BJ (cell line): ENCODE results near the gene HEXIM2. TPM values are rescaled to one million over a fixed set of nuclear protein-coding genes. Genes with fewer than 3 reads are reported as not detected.

Source experiments
- CTCF ChIA-PET: fragments of 350-600 bp; formaldehyde crosslinking; extraction: SDS; loops from one replicate; lab custom pipeline; 2021; ENCODE audit warnings: antibody characterized with exemption, inconsistent platforms; lab: Yijun Ruan, JAX
- POLR2A ChIA-PET: fragments of 300-600 bp; sonication (Branson Sonifier 250); formaldehyde crosslinking; extraction: SDS; loops from one replicate; lab custom pipeline; 2021; ENCODE audit warnings: antibody characterized with exemption; lab: Charles Lee
- DNase-seq: peaks from one replicate; pipeline ENCODE4 v3.0.0-alpha.2; 2011; ENCODE audit warnings: low read depth
- H3K27me3 ChIP-seq: 2 replicates; pipeline ENCODE4 v1.6.0; 2011; ENCODE audit warnings: low read length; ENCODE audit not compliant: control insufficient read depth, insufficient read depth
- H3K36me3 ChIP-seq: 2 replicates; pipeline ENCODE4 v1.5.1; 2011; ENCODE audit warnings: low read length; ENCODE audit not compliant: control insufficient read depth, insufficient read depth
- H3K4me3 ChIP-seq: 2 replicates; pipeline ENCODE4 v1.5.1; 2011; ENCODE audit warnings: low read depth, mild to moderate bottlenecking, control low read depth, low read length
- polyA plus RNA-seq: library from polyadenylated mRNA; depleted of rRNA; stranded (reverse); fragments of >200 nt; gene quantifications from 2 replicates; pipeline ENCODE4 v1.2.3, GENCODE V29; 2011
- TF ChIP-seq, protein P1 (sequence below): IDR thresholded peaks from 2 replicates; pipeline ENCODE4 v1.5.1; 2011; ENCODE audit warnings: low read depth, mild to moderate bottlenecking, control low read depth, inconsistent platforms, low read length, moderate library complexity; ENCODE audit not compliant: insufficient read depth

The HEXIM2 gene
- polyA plus RNA-seq, 1 experiment: 6.3 TPM

DNA sequence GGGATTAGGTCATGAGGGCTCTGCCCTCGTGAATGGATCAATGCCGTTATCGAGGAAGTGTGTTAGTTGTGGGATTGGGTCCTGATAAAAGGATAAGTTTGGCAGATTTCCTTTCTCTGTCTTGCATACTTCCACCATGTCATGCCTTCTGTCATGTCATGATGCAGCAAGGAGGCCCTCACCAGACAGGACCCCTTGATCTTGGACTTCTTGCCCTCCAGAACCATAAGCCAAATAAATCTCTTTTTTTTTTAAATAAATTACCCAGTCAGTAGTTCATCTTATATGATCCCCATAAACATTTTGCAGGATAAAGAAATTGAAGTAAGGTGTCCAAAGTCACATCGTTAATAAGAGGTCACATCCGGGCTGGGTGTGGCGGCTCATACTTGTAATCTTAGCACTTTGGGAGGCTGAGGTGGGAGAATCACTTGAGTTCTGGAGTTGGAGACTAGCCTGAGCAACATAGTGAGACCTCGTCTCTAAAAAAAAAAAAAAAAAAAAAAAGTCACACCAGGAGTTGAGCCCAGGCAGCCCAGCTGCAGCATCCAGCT is 25.2 kb downstream of the HEXIM2 start:
- POLR2A ChIA-PET: no interaction called here
- DNase-seq: no peak
- no peaks in the 10 kb centered on the region; the same call in 1 of the 2 replicates for H3K27me3 ChIP-seq
- CTCF ChIA-PET: interaction anchor here (1.5 kb wide), 1 partner anchor 52 kb away, joined by 7 read pairs; the partner anchor contains the start of gene ACBD4
- no peak overlapping the region for H3K4me3 ChIP-seq
- TF ChIP-seq, protein P1, sequence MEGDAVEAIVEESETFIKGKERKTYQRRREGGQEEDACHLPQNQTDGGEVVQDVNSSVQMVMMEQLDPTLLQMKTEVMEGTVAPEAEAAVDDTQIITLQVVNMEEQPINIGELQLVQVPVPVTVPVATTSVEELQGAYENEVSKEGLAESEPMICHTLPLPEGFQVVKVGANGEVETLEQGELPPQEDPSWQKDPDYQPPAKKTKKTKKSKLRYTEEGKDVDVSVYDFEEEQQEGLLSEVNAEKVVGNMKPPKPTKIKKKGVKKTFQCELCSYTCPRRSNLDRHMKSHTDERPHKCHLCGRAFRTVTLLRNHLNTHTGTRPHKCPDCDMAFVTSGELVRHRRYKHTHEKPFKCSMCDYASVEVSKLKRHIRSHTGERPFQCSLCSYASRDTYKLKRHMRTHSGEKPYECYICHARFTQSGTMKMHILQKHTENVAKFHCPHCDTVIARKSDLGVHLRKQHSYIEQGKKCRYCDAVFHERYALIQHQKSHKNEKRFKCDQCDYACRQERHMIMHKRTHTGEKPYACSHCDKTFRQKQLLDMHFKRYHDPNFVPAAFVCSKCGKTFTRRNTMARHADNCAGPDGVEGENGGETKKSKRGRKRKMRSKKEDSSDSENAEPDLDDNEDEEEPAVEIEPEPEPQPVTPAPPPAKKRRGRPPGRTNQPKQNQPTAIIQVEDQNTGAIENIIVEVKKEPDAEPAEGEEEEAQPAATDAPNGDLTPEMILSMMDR: no peak
- no peaks in the 10 kb centered on the region for H3K36me3 ChIP-seq

DNA sequence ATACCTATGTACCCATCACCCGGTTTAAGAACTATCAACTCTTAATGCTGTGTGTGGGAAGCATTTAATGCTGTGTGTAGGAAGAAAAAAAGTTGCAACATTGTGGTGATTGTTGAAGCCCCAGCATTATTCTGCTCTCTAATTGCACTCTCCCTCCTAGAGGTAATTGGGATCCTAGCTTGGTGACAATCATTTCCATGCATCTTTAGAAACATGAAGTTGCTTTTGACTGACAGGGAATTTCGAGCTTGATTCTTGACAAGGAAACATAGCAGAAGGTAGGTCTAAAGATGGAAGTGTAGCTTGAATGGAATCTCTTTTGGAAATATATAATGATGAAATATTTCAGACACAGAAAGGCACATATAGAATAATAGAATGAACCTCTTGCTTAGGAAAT is 27.3 kb downstream of the HEXIM2 start:
- DNase-seq: no peak
- Histone ChIP-seq H3K27me3 (no peaks in the 10 kb centered on the region), H3K4me3 (no peak overlapping the region), H3K36me3 (no peaks in the 10 kb centered on the region)
- CTCF ChIA-PET: interaction anchor here (2.4 to 3.0 kb wide), 2 partner anchors 9 to 54 kb away, joined by 13 to 15 read pairs; partner anchors contain the start of gene ACBD4
- POLR2A ChIA-PET: interaction anchor here (0.6 kb wide), 1 partner anchor 16 kb away, joined by 5 read pairs; no protein-coding TSS in a partner anchor
- TF ChIP-seq, protein P1: no peak

DNA sequence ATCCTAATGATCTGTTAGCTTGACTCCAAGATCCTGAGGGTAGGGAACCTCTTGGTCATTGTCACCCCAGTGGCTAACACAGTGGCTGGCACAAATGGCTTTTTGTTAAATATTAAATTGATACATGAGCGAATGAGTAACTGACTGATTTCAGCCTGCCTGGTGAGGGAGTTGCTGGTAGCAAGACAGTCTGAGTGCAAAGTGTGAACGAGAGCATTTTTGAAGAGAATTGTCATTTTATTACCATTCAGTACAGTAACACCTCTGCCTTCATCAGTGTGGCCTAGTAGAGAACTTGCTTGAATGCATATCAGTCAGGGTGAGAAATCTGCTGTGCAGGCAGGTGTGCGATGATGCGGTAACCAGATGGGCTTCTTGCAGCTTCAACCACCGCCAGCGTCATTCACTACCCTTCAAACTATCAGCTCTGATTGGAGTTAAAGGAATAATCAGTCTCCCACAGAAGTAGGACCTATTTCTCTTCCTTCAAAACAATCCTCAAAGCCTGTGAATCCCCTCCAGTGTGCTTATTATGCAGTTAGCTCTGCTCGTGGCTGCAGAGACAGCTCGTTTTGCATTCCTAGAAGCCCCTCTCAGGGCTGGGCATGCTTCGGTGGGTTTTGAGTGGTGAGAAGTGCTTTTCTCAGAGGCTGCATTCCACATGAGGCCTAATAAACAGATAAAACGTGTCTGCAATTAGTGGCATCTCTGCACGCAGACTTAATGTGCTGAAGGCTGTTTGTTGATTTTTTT is 29.0 kb downstream of the HEXIM2 start:
- H3K4me3 ChIP-seq: no peak overlapping the region
- ChIA-PET POLR2A (interaction anchor here (0.5 kb wide), 1 partner anchor 18 kb away, joined by 6 read pairs; no protein-coding TSS in a partner anchor), CTCF (interaction anchor here (0.8 to 3.0 kb wide), 4 partner anchors 11 to 55 kb away, joined by 3 to 15 read pairs (median 6); partner anchors contain the start of gene ACBD4)
- no peak for DNase-seq
- no peaks in the 10 kb centered on the region for H3K27me3 ChIP-seq
- TF ChIP-seq, protein P1: no peak
- H3K36me3 ChIP-seq: no peaks in the 10 kb centered on the region

DNA sequence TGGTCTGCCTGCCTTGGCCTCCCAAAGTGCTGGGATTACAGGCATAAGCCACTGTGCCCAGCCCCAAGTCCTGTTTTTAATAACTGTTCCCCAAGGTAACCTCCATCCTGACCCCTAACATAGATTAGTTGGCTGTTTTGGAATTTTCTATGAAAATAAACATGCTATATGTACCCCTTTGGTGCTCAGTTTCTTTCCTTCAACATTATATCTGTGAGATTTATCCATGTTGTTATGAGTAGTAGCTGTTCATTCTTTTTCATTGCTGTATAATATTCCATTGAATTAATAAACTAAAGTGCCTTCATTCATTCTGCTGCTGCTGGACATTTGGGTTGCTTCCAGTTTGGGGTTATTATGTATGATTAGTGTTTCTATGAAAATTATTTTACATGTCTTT is 33.7 kb downstream of the HEXIM2 start:
- H3K27me3 ChIP-seq: no peaks in the 10 kb centered on the region
- TF ChIP-seq, protein P1: no peak
- no peak for DNase-seq
- POLR2A ChIA-PET: no interaction called here
- no peak overlapping the region for H3K4me3 ChIP-seq
- H3K36me3 ChIP-seq: no peaks in the 10 kb centered on the region
- CTCF ChIA-PET: interaction anchor here (0.6 to 8.3 kb wide), 3 partner anchors 46 to 274 kb away, joined by 3 to 204 read pairs (median 21); partner anchors contain the start of gene ACBD4

DNA sequence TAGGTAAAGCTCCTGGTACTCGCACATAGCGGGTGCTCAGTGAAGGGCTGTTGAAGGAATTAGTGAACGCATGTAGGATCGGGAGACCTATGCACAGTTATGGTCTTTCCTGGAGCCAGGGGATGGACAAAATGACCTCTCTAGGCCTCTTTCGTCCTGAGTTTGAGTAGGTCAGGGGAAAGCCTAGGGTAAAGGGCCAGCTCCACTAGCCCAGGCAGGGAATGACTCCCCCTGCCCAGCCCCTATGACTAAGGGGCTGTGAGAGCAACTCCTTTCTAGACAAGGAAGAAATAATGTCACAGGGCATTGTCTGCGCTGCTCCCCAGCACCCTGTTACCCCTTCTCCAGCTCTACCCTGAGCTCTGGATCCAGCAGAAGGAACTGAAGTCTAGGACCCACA is 35.4 kb downstream of the HEXIM2 start:
- no peak for DNase-seq
- ChIA-PET CTCF (interaction anchor here (0.7 to 9.6 kb wide), 37 partner anchors 9 to 908 kb away, joined by 3 to 210 read pairs (median 6); partner anchors contain the start of genes ACBD4, FMNL1, HEXIM1 and HEXIM2), POLR2A (interaction anchor here (0.6 to 1.8 kb wide), 2 partner anchors 48 to 50 kb away, joined by 3 to 21 read pairs; partner anchors contain the start of gene HEXIM1)
- TF ChIP-seq, protein P1: no peak
- no peak overlapping the region for H3K4me3 ChIP-seq
- H3K36me3 ChIP-seq: no peaks in the 10 kb centered on the region
- no peaks in the 10 kb centered on the region for H3K27me3 ChIP-seq
